SK-N-SH (cell line): Measurements from ENCODE around the gene MS4A3. TPM values are rescaled to one million over a fixed set of nuclear protein-coding genes. Genes with fewer than 3 reads are reported as not detected.

ENCODE experiments used
- CTCF ChIA-PET: fragments of 300-600, 350-600 bp; formaldehyde crosslinking; extraction: SDS; loops from one replicate; lab custom pipeline; 2021; lab: Yijun Ruan, JAX
- POLR2A ChIA-PET: fragments of 350-600 bp; sonication (Branson Sonifier 250); formaldehyde crosslinking; extraction: SDS; loops from one replicate; lab custom pipeline; 2020; ENCODE audit warnings: antibody characterized with exemption, inconsistent platforms; lab: Yijun Ruan, JAX
- DNase-seq: peaks from one replicate; pipeline ENCODE4 v3.0.0; 2012
- H2AFZ ChIP-seq: fragments of 200-600 bp; sonication (generic); 2 replicates; pipeline ENCODE4 v1.8.1; 2016; ENCODE audit warnings: antibody characterized with exemption, mild to moderate bottlenecking, low read depth
- H3F3A ChIP-seq: fragments of 200-600 bp; sonication (generic); replicated peaks from 2 replicates; pipeline ENCODE3; 2016; ENCODE audit warnings: antibody characterized with exemption, mild to moderate bottlenecking; ENCODE audit not compliant: insufficient read depth
- H3K27ac ChIP-seq, 2 experiments: fragments of 200-500 bp in 1 of 2; fragments of 200-600 bp in 1 of 2; sonication (Bioruptor generic) in 1 of 2; sonication (generic), shearing (Covaris generic) in 1 of 2; 2 replicates each; pipeline versions ENCODE4 v1.5.1 to v1.6.1; 2014 to 2016; ENCODE audit warnings: low read depth in 2 of 2, inconsistent platforms in 1 of 2, low read length in 1 of 2, mild to moderate bottlenecking in 1 of 2, mixed read lengths in 1 of 2
- H3K27me3 ChIP-seq: fragments of 200-600 bp; sonication (generic), shearing (Covaris generic); 2 replicates; pipeline ENCODE4 v1.6.1; 2016; ENCODE audit warnings: mixed run types; ENCODE audit not compliant: insufficient read depth
- H3K36me3 ChIP-seq, 2 experiments: fragments of 200-500 bp in 1 of 2; fragments of 200-600 bp in 1 of 2; sonication (Bioruptor generic) in 1 of 2; sonication (generic) in 1 of 2; replicated peaks in 1 of 2; 2 replicates each; pipeline versions ENCODE3 to v1.5.1; 2014 to 2016; ENCODE audit warnings: low read length in 1 of 2, mild to moderate bottlenecking in 1 of 2; ENCODE audit not compliant: insufficient read depth in 2 of 2, control insufficient read depth in 1 of 2
- H3K4me1 ChIP-seq, 2 experiments: fragments of 200-500 bp in 1 of 2; fragments of 200-600 bp in 1 of 2; sonication (Bioruptor generic) in 1 of 2; sonication (generic), shearing (Covaris generic) in 1 of 2; 2 replicates each; pipeline versions ENCODE4 v1.5.1 to v1.6.1; 2014 to 2016; ENCODE audit warnings: low read depth in 1 of 2, low read length in 1 of 2, mixed run types in 1 of 2; ENCODE audit not compliant: insufficient read depth in 2 of 2, control insufficient read depth in 1 of 2
- H3K4me2 ChIP-seq: fragments of 200-600 bp; sonication (generic), shearing (Covaris generic); 2 replicates; pipeline ENCODE4 v1.6.1; 2017; ENCODE audit warnings: mixed run types
- H3K4me3 ChIP-seq, 2 experiments: fragments of 200-500 bp in 1 of 2; fragments of 200-600 bp in 1 of 2; sonication (Bioruptor generic) in 1 of 2; sonication (generic), shearing (Covaris generic) in 1 of 2; 2 replicates each; pipeline versions ENCODE4 v1.5.1 to v1.8.1; 2014 to 2016; ENCODE audit warnings: low read depth in 2 of 2, inconsistent platforms in 1 of 2, low read length in 1 of 2, mild to moderate bottlenecking in 1 of 2, mixed read lengths in 1 of 2, moderate library complexity in 1 of 2
- H3K79me2 ChIP-seq: fragments of 200-600 bp; sonication (generic); 2 replicates; pipeline ENCODE4 v1.8.1; 2017; ENCODE audit warnings: mild to moderate bottlenecking; ENCODE audit not compliant: insufficient read depth
- H3K9ac ChIP-seq: fragments of 200-600 bp; sonication (generic); 2 replicates; pipeline ENCODE4 v1.6.1; 2017; ENCODE audit warnings: mixed run types
- H3K9me2 ChIP-seq: fragments of 200-600 bp; sonication (generic); 2 replicates; pipeline ENCODE4 v1.6.1; 2017; ENCODE audit warnings: mixed run types
- H3K9me3 ChIP-seq: fragments of 200-600 bp; sonication (generic); 2 replicates; pipeline ENCODE4 v1.6.1; 2017; ENCODE audit warnings: mixed run types, mild to moderate bottlenecking, moderate library complexity
- H4K20me1 ChIP-seq: fragments of 200-600 bp; sonication (generic); 2 replicates; pipeline ENCODE4 v1.6.1; 2017; ENCODE audit warnings: mild to moderate bottlenecking, mixed run types; ENCODE audit not compliant: insufficient read depth
- CHD2 ChIP-seq: fragments of 150-350 bp; IDR thresholded peaks from 2 replicates; pipeline ENCODE4 v1.6.1; 2018; ENCODE audit warnings: low read length; ENCODE audit not compliant: partially characterized antibody
- EZH2phosphoT487 ChIP-seq: fragments of 200-600 bp; sonication (generic); IDR thresholded peaks from 2 replicates; pipeline ENCODE4 v1.6.1; 2017; ENCODE audit warnings: low read depth, mixed run types, mild to moderate bottlenecking, antibody characterized with exemption, moderate library complexity, borderline replicate concordance
- MEF2A ChIP-seq: IDR thresholded peaks from 2 replicates; pipeline ENCODE4 v1.4.0; 2012; ENCODE audit warnings: low read depth, borderline replicate concordance
- MXI1 ChIP-seq: IDR thresholded peaks from 2 replicates; pipeline ENCODE4 v1.6.1; 2012; ENCODE audit warnings: mild to moderate bottlenecking, low read depth, low read length, improper control_type of control experiment
- NFIC ChIP-seq: IDR thresholded peaks from 2 replicates; pipeline ENCODE4 v1.4.0; 2012; ENCODE audit warnings: borderline replicate concordance
- RXRA ChIP-seq: IDR thresholded peaks from 2 replicates; pipeline ENCODE4 v1.4.0; 2012; ENCODE audit warnings: low read depth, mild to moderate bottlenecking, borderline replicate concordance
- SIN3A ChIP-seq: IDR thresholded peaks from 2 replicates; pipeline ENCODE4 v1.6.1; 2012; ENCODE audit warnings: low read depth, mild to moderate bottlenecking, low read length, moderate library complexity, borderline replicate concordance
- SMC3 ChIP-seq: IDR thresholded peaks from 2 replicates; pipeline ENCODE4 v1.6.1; 2012; ENCODE audit warnings: low read depth, low read length, improper control_type of control experiment
- TAF1 ChIP-seq: IDR thresholded peaks from 2 replicates; pipeline ENCODE4 v1.6.1; 2012; ENCODE audit warnings: low read depth, mild to moderate bottlenecking, low read length, moderate library complexity, borderline replicate concordance
- YY1 ChIP-seq: IDR thresholded peaks from 2 replicates; pipeline ENCODE4 v1.4.0; 2012; ENCODE audit warnings: low read depth, mild to moderate bottlenecking
- WGBS: methylation state at CpG from one replicate; pipeline ENCODE4 v1.1.6; 2017; ENCODE audit warnings: low lambda C conversion rate; 5-methylcytosine and 5-hydroxymethylcytosine counted together
- polyA plus RNA-seq, 3 experiments: library from polyadenylated mRNA; depleted of rRNA; stranded (reverse); fragments of >200 nt; gene quantifications; 2 replicates each; pipeline ENCODE4 v1.2.3, GENCODE V29; 2012
- TF ChIP-seq, protein P1 (sequence below): IDR thresholded peaks from 2 replicates; pipeline ENCODE4 v1.4.0; 2012; ENCODE audit warnings: low read depth
- TF ChIP-seq, protein P2 (sequence below): fragments of 150-350 bp; IDR thresholded peaks from 2 replicates; pipeline ENCODE4 v1.6.1; 2017; ENCODE audit warnings: antibody characterized with exemption, low read length, low read depth, borderline replicate concordance
- TF ChIP-seq, protein P3 (sequence below): fragments of 150-350 bp; IDR thresholded peaks from 2 replicates; pipeline ENCODE4 v1.6.1; 2016; ENCODE audit warnings: mild to moderate bottlenecking, low read depth, low read length
- TF ChIP-seq, protein P4 (sequence below): IDR thresholded peaks from 2 replicates; pipeline ENCODE4 v1.4.0; 2012; ENCODE audit warnings: low read depth, borderline replicate concordance

MS4A3 gene
- polyA plus RNA-seq, 1 of the 3 experiments (the other 2 are of a cell fraction) = not detected

DNA sequence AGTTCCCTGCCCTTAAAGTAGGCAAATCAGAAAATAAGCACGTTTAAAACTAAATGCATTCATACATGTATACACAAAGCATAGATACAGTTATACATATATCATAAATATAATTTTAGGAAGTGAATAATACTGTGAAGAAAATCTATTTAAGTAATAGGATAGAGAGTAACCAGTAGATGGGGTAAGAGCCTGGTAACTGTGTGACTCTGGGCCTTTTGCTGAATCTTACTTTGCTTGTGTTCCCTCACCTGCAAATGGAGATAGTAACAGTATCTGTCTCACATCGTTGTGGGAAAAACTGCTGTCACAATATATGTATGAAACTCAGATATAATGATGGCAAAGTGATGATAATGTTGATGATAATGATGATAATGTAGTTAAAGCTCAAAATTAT, 61.9 kb downstream of the MS4A3 start:
- Histone ChIP-seq H3K27me3 (no peaks in the 10 kb centered on the region), H3K36me3 (no peaks in the 10 kb centered on the region), H3K79me2 (no peaks in the 10 kb centered on the region), H3K9ac (no peak overlapping the region), H3K9me3 (no peaks in the 10 kb centered on the region), H3K4me1 (no peaks in the 10 kb centered on the region), H3K27ac (no peak overlapping the region), H4K20me1 (no peaks in the 10 kb centered on the region), H3K9me2 (no peaks in the 10 kb centered on the region), H2AFZ (no peak overlapping the region), H3K4me2 (no peak overlapping the region), H3K4me3 (no peak overlapping the region), H3F3A (no peaks in the 10 kb centered on the region)
- ChIA-PET CTCF (no interaction called here), POLR2A (no interaction called here)
- TF ChIP-seq SIN3A (no peak), CHD2 (no peak)
- TF ChIP-seq, protein P1, sequence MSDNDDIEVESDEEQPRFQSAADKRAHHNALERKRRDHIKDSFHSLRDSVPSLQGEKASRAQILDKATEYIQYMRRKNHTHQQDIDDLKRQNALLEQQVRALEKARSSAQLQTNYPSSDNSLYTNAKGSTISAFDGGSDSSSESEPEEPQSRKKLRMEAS = no peak
- WGBS = 2% methylated on average over 2 of the region's 2 CpGs
- no peak for DNase-seq

DNA sequence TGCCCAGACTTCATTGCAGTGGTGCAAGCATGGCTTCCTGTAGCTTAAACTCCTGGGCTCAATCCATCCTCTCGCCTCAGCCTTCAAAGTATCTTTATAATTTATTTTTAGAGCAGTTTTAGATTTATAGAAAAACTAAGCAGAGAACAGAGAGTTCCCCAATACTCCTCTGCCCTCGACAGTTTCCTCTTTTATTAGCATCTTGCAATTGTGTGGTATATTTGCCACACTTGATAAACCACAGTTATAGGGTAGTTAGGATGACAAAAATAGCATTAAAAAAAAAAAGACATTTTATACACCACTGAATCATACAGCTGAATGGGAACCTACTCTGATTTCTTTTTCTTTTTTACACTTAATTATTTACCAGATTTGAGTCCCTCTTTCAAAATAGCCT, 63.2 kb downstream of the MS4A3 start:
- H3K79me2 ChIP-seq = no peaks in the 10 kb centered on the region
- H3F3A ChIP-seq = no peaks in the 10 kb centered on the region
- H3K4me1 ChIP-seq = no peaks in the 10 kb centered on the region
- no peaks in the 10 kb centered on the region for H4K20me1 ChIP-seq
- DNase-seq = no peak
- H3K9me2 ChIP-seq = no peaks in the 10 kb centered on the region
- no peak overlapping the region for H3K4me2 ChIP-seq
- H3K27ac ChIP-seq = no peak overlapping the region
- POLR2A ChIA-PET = no interaction called here
- H3K9me3 ChIP-seq = no peaks in the 10 kb centered on the region
- CTCF ChIA-PET = no interaction called here
- H3K4me3 ChIP-seq = no peak overlapping the region
- no peak overlapping the region for H2AFZ ChIP-seq
- H3K27me3 ChIP-seq = no peaks in the 10 kb centered on the region
- WGBS = 6% methylated on average over 2 of the region's 2 CpGs
- no peaks in the 10 kb centered on the region for H3K36me3 ChIP-seq
- H3K9ac ChIP-seq = no peak overlapping the region
- TF ChIP-seq CHD2 (no peak), YY1 (no peak), TAF1 (no peak), NFIC (no peak), RXRA (no peak), SIN3A (no peak), MEF2A (no peak), MXI1 (no peak), EZH2phosphoT487 (no peak), SMC3 (no peak)
- TF ChIP-seq, protein P2, sequence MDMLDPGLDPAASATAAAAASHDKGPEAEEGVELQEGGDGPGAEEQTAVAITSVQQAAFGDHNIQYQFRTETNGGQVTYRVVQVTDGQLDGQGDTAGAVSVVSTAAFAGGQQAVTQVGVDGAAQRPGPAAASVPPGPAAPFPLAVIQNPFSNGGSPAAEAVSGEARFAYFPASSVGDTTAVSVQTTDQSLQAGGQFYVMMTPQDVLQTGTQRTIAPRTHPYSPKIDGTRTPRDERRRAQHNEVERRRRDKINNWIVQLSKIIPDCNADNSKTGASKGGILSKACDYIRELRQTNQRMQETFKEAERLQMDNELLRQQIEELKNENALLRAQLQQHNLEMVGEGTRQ = no peak
- TF ChIP-seq, protein P3, sequence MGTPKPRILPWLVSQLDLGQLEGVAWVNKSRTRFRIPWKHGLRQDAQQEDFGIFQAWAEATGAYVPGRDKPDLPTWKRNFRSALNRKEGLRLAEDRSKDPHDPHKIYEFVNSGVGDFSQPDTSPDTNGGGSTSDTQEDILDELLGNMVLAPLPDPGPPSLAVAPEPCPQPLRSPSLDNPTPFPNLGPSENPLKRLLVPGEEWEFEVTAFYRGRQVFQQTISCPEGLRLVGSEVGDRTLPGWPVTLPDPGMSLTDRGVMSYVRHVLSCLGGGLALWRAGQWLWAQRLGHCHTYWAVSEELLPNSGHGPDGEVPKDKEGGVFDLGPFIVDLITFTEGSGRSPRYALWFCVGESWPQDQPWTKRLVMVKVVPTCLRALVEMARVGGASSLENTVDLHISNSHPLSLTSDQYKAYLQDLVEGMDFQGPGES = no peak
- TF ChIP-seq, protein P4, sequence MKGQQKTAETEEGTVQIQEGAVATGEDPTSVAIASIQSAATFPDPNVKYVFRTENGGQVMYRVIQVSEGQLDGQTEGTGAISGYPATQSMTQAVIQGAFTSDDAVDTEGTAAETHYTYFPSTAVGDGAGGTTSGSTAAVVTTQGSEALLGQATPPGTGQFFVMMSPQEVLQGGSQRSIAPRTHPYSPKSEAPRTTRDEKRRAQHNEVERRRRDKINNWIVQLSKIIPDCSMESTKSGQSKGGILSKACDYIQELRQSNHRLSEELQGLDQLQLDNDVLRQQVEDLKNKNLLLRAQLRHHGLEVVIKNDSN = no peak

Other genes with a start within 250 kb of the MS4A3 start
- 70.1 and 77.6 TPM in 2 replicates for gene MRPL16, start 245.9 kb upstream of the MS4A3 start, polyA plus RNA-seq (2012; rRNA removed)
- not detected in 2 replicates for gene CBLIF, start 211.2 kb upstream of the MS4A3 start, polyA plus RNA-seq (2012; rRNA removed)
- gene TCN1, start 190.2 kb upstream of the MS4A3 start, polyA plus RNA-seq (2012; rRNA removed) = 0.03 TPM in 1 of 2 replicates, not detected in the other
- not detected in 2 replicates for gene OOSP3, start 177.9 kb upstream of the MS4A3 start, polyA plus RNA-seq (2012; rRNA removed)
- gene OOSP1, start 118.2 kb upstream of the MS4A3 start, polyA plus RNA-seq (2012; rRNA removed) = not detected in 2 replicates
- not detected in 2 replicates for gene OOSP4A, start 92.6 kb upstream of the MS4A3 start, polyA plus RNA-seq (2012; rRNA removed)
- gene OOSP4B, start 39.5 kb upstream of the MS4A3 start, polyA plus RNA-seq (2012; rRNA removed) = not detected in 2 replicates
- gene OOSP2, start 16.3 kb upstream of the MS4A3 start, polyA plus RNA-seq (2012; rRNA removed) = not detected in 2 replicates
- not detected in 2 replicates for gene MS4A2, start 32.0 kb downstream of the MS4A3 start, polyA plus RNA-seq (2012; rRNA removed)
- not detected in 2 replicates for gene MS4A6A, start 126.4 kb downstream of the MS4A3 start, polyA plus RNA-seq (2012; rRNA removed)
- not detected in 2 replicates for gene MS4A4E, start 186.5 kb downstream of the MS4A3 start, polyA plus RNA-seq (2012; rRNA removed)
- gene MS4A4A, start 224.0 kb downstream of the MS4A3 start, polyA plus RNA-seq (2012; rRNA removed) = not detected in 2 replicates